GM12801 (cell line): ENCODE data around the gene CHTF8.

Experiments used
- TF ChIP-seq, protein P1 (sequence below): IDR thresholded peaks from one replicate; pipeline ENCODE4 v1.5.1; 2011; ENCODE audit warnings: control low read depth; ENCODE audit not compliant: insufficient read length; ENCODE audit errors: extremely low read depth

CHTF8 gene

GRCh38 chr16:69145658-69146057 is 13.3 kb upstream of the CHTF8 start:
- TF ChIP-seq, protein P1, sequence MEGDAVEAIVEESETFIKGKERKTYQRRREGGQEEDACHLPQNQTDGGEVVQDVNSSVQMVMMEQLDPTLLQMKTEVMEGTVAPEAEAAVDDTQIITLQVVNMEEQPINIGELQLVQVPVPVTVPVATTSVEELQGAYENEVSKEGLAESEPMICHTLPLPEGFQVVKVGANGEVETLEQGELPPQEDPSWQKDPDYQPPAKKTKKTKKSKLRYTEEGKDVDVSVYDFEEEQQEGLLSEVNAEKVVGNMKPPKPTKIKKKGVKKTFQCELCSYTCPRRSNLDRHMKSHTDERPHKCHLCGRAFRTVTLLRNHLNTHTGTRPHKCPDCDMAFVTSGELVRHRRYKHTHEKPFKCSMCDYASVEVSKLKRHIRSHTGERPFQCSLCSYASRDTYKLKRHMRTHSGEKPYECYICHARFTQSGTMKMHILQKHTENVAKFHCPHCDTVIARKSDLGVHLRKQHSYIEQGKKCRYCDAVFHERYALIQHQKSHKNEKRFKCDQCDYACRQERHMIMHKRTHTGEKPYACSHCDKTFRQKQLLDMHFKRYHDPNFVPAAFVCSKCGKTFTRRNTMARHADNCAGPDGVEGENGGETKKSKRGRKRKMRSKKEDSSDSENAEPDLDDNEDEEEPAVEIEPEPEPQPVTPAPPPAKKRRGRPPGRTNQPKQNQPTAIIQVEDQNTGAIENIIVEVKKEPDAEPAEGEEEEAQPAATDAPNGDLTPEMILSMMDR, result no peak

- TF ChIP-seq, protein P1, result no peak
Measured at GRCh38 chr16:69143116-69143515, 10.7 kb upstream of the CHTF8 start.

DNA sequence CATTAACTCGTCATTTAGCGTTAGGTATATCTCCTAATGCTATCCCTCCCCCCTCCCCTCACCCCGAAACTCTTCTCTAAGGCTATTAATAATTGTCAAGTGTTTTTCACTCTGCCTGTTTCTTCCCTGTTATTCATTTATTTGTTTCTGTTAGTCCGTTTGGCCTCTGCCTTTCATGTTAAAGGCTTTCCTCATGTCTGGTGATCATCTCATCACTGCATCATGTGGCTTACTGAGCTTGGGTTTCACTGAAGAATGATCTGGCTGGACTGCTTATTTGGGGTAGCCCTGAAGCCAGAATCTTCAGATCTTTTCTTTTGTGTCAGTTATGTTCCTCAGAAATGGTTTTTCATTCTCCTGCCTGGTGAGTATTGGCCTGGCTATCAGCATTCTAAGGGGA is 9.5 kb upstream of the CHTF8 start:
- TF ChIP-seq, protein P1, result no peak

- TF ChIP-seq, protein P1, result no peak
Measured at GRCh38 chr16:69141014-69141413, 8.6 kb upstream of the CHTF8 start.

DNA sequence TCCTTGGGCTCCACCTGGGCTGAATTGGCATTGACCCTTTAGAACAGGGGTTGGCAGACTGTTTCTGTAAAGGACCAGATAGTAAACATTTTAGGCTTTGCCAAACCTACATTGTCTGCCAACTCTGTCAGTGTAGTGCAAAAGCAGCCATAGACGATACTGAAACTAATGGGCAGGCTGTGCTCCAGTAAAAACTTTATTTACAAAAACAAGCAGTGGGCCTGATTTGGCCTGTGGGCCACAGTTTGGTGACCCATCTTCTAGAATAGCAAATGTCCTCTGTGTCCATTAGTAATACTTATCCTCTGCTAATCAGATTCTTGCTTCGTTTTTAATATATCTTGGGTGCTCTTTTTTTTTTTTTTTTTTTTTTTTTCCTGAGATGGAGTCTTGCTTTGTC is 6.2 kb upstream of the CHTF8 start:
- TF ChIP-seq, protein P1, result no peak

DNA sequence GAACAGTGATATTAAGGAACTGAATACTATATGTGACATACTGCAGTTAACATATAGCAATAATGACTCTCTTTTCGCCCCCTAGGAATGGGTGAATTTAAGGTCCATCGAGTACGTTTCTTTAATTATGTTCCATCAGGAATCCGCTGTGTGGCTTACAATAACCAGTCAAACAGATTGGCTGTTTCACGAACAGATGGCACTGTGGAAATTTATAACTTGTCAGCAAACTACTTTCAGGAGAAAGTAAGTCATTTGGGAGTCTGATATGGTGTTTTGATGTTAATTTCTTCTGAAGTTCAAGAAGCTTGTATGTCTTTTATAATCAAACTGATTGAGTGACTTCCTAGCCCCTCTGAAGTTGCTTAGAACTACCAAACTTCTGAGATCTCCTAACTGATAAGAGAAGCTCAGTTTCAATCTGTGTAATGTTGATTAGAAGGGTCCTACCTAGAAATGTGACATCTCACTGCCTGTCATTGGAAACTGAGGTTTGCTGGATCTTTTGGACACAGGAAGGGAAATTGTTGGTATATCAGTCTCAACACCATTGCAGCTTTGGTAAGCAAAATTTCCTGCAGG is 1.1 kb upstream of the CHTF8 start:
- TF ChIP-seq, protein P1, result no peak

GRCh38 chr16:69131839-69132423 is 457 bp downstream of the CHTF8 start:
- TF ChIP-seq, protein P1, result no peak
